Measurements from ENCODE around the gene PRDM5.

DNA sequence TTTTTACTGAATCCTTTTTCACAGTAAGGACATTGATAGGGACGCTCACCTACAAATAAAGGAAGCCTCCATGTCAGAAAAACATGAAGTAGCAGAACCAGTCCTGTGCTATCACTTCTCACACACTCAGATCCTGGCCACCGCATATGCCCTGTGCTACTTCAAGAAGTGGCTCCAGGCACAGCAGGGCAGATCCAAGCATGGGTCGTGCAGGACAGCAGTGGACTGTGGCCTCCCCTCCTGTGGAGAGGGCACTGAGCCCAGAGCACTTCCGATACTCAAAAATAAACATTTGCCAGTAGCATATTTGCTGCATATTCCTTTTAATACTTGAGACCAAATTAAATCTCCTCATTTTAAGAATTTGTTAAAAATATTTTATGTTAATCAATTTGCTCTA lies 167.9 kb downstream of the PRDM5 start:
- TF ChIP-seq ZNF18 (CRISPR knock-in tag; IDR thresholded peaks at IDR 0.05; ENCODE audit: insufficient replicate concordance): no peak
- no peak for TF ChIP-seq TBL1XR1 (IDR thresholded peaks at IDR 0.05; ENCODE audit: borderline replicate concordance, low read length, partially characterized antibody)
- no peak for TF ChIP-seq ZEB1 (IDR thresholded peaks at IDR 0.05; ENCODE audit: insufficient replicate concordance, low read depth)
- no peak for TF ChIP-seq XRCC5 (optimal IDR thresholded peaks at IDR 0.05; ENCODE audit: low read length)
- no peak for TF ChIP-seq FOXM1 (CRISPR knock-in tag; IDR thresholded peaks at IDR 0.05)
- TF ChIP-seq LBX2 (CRISPR knock-in tag; IDR thresholded peaks at IDR 0.05; ENCODE audit: borderline replicate concordance): no peak
